Brain pericyte (primary cell): ENCODE results near the gene CDK14.
"Not testable (repeated sequence)": the region's sequence is repeated elsewhere in the genome, so short reads cannot be mapped to it uniquely, and the experiment has no call there.

ENCODE experiments used
- DNase-seq: peaks from one replicate; pipeline ENCODE4 v3.0.0-alpha.2; 2012; ENCODE audit warnings: low read depth, low spot score

CDK14 gene

GRCh38 chr7:91149341-91150246 is 553.5 kb downstream of the CDK14 start:
- DNase-seq = no peak

- DNase-seq = no peak
Observed at GRCh38 chr7:91151916-91152315, 555.8 kb downstream of the CDK14 start.

DNA sequence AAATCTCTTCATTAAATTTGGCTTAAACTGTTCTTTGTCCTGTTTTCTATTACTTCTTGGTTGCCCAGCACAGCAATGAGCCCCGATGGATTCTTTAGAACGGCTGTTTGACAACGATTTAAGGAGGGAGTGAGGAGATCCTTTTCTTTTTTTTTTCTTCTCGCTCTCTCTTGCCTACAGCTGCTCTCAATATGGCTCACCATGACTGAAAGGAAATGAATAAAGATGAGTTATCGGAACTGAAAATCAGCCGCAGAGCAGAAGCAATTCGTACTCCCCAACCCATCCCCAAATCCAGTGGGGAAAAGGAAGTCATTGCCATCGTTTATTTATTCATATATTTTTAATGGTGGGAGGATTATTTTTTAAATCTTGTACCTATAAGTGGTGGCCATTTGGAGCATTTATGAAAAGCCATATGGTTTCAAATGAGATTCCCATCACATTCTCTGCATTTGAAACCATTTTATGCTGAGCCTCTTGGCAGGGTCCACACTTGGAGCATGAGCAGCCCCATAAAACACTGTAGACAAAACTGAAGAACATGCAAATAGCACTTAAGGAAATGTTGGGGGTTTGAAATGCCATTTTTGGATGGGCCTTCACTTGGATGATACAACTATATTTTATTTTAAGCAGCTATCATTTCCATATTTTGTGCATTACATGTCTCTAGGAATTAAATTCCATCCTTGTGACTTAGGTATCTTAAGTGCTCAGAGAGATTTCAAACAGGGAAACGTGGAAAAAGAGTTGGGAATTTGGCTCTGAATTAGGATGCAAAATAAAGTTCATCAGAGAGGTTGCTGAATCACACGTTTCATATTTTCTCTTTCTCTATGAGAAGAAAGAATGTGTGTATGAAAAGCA is 560.4 kb downstream of the CDK14 start:
- DNase-seq = no peak

- no peak for DNase-seq
Observed at GRCh38 chr7:91157579-91158320, 561.6 kb downstream of the CDK14 start.

GRCh38 chr7:91162436-91162835 is 566.3 kb downstream of the CDK14 start:
- no peak for DNase-seq

DNA sequence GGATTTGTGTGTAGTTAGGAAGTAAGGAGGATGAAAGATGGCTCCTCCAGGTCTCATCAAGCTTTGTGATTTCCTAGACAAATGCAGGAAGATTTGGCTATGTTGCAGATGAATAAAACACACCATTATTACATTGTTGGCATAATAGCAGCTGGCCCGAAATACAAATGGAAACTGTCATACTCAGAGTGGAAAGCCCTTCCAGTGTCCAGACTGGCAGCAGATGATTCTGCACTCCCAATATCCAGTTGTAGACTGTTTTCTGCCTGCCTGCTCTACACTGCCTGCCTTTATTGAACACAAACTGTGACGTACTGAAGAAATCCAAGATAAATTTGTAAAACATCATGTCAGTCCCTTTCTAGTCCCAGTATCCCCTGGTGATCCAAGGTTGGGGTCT is 568.4 kb downstream of the CDK14 start:
- DNase-seq = no peak

DNA sequence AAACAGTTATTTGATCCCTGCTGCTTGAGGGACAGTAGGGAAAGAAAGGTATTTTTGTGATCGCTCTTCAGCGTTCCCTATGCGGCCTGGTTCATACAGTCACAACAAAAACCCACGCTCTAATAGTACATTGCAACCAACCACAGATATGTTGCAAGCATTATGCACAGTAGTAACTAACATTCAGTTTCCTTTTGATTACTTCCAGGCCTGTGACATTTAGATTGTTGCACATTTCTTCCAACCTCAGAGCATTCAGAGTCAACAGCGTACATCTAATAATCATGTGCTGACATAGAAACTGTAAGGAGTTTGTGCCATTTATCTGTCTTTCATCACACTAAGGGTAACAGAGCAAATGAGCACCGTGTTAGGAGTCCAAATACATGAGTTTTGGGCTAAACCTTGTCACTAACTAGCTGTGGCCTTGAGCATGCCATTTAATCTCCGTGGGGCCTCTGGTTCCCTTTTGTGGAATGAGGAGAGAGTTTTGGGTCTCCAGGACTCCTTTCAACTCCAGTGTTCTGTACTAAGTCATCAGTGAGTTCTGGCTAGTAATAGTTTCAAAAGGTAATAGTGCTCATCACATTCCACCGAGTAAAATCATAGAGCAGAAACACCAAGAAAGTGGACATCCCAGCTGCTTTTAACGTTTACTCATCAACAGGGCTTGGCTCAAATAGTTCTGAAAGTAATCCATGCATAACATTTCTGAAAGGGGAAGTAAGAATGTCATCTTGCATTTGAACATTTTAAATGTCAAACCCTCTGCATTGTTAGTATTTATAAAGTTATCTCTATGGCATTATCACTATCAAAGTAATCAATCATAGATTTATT is 569.1 kb downstream of the CDK14 start:
- no peak for DNase-seq

DNA sequence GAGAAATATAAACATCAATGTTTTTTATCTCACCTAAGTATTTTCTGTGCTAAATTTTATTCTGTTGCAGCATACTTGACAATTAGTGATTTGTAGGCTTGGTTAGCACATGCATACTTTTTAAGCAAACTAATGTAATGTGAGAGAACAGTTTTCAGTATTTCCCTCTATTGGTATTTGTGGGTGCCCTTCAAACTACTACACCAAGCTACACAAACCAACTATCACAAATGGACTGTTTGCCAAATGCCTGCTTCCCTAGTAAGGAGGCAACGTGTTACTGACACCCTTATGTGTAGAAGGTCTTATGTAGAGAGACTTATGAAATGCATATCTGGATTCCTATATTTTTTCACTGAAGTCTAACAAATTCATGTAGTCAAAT is 569.7 kb downstream of the CDK14 start:
- DNase-seq = no peak

GRCh38 chr7:91168871-91169829 is 573.0 kb downstream of the CDK14 start:
- DNase-seq = peak; percentile 83

- no peak for DNase-seq
Observed at GRCh38 chr7:91169830-91170191, 573.7 kb downstream of the CDK14 start.

DNA sequence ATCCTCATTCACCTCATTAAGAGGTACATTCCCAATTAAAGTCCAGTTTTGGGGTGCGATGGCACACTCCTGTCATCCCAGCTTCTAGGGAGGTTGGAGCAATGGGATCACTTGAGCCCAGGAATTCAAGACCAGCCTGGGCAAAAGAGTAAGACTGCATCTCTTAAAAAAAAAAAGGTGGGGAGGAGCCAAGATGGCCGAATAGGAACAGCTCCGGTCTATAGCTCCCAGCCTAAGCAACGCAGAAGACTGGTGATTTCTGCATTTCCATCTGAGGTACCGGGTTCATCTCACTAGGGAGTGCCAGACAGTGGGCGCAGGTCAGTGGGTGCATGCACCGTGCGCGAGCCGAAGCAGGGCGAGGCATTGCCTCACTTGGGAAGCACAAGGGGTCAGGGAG is 577.1 kb downstream of the CDK14 start:
- not testable (repeated sequence) for DNase-seq

DNA sequence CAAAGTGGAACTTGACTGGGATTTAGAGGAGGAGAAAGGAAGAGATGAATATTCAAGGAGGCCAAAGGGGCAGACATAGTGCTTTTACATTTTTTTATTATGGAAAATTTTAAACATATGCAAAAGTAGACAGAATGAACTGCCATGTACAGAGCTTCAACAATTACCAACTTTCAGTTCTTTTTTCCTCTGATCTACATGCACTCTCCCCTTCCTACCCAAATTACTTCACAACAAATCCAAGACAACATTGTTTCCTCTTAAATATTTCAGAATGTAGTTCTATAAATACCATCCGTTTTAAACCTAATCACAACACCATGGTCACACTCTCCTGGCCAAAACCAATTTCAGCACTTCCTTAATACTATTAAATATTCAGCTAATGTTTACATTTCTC is 584.6 kb downstream of the CDK14 start:
- DNase-seq = no peak

- DNase-seq = no peak
Observed at GRCh38 chr7:91181949-91182348, 585.8 kb downstream of the CDK14 start.

DNA sequence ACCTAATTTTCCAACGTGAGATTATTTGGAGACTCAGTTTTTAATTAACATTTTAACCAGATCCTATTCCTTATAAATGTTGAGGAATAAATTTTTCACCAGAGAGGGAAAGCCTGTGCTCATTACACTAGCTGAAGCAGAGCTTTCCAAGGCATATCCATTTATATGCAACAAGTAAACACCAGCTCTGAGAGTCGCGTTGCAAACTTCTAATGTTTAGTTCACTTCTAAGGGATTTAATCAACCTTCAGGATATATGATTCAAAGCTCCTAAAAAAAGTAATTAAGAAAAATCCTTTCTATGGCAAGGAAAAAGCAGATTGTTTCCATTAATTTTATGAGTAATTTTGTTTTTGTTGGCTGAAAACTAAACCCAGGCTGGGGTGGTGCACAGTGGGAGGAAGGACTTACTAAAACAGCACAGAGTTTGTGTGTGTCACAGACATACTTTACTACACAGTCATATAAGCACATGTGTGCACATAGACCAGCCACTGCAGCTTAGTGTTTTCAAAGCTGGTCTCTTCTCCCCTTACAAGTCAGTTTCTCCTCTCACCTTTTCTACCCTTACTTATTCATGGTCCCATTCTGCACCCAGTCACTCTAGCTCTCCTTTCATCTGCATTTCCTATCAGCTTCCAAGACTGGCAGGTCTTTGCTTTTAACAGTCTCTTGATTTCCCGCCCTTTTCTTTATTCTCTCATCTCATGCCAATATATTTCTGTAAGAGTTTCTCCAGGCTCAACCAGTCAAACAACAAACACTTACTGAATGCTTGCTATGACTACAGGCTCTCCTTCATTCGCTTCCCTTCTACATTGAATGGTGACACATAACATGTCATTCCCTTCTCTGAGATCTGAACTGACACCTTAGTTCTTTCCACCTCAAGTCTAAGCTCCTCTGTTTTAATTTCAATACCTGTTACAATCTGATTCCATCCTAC is 587.0 kb downstream of the CDK14 start:
- peak; percentile 86 for DNase-seq

DNA sequence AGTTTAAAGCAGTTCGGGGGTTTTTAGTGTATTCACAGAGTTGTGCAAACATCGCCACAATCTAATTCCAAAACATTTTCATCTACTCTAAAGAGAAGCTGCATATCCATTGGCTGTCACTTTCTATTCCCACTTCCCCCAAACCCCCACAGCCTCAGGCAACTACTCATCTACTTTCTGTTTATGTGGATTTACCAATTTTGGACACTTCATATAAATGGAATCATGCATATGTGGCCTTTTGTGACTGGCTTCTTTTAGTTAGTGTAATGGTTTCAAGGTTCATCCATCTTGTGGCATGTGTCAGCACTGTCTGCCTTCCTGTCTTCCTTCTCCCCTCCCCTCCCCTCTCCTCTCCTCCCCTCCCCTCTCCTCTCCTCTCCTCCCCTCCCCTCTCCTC is 589.6 kb downstream of the CDK14 start:
- DNase-seq = no peak

DNA sequence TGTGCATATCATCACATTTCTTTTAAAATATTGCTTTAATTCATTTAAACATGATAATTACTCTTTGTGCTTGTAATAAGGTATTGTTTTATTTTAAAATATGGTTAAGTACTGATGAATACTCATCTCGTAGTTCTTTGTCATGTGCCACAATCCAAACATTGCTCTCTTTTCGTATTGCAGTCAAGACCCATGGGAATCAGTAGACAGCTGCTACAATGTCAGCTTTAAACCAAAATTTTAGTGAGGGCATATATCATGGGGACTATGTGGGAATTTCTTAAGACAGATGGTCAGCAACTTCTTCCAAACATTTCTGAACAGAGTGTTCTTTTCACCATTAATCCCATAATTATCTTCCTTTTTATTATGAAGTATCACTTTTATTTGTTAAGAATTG is 590.9 kb downstream of the CDK14 start:
- DNase-seq = no peak

GRCh38 chr7:91191771-91192170 is 595.6 kb downstream of the CDK14 start:
- DNase-seq = no peak

- no peak for DNase-seq
Observed at GRCh38 chr7:91193141-91193540, 597.0 kb downstream of the CDK14 start.

DNA sequence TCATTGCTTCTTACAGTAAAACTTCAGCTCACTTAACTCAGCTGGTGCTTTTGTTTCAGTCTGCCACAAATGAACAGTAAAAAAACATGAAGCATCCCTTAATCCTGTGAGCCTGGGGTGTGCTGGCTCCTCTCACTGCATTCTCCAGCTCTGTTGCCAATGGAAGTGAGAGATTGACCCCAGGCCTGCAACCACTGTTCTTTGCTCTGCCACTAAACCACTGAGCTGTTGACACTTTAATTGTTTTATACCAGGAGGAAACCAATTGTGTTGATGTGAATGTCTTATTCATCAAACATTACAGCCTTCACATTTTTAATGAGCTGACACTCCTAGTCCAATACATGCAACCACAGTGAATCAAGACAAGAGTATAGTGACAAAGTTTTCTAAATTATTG is 598.7 kb downstream of the CDK14 start:
- DNase-seq = no peak
